Activated CD4-positive, alpha-beta T cell treated with anti-CD3 and anti-CD28 coated beads, Interleukin-2, amount 10 ng/mL, durations not matched to agents 24 days and 14 days (primary cell): ENCODE measurements around the gene ZNF48. TPM values are rescaled to one million over a fixed set of nuclear protein-coding genes. Genes with fewer than 3 reads are reported as not detected.
"Not testable (repeated sequence)": the region's sequence is repeated elsewhere in the genome, so short reads cannot be mapped to it uniquely, and the experiment has no call there.

Source experiments
- DNase-seq: peaks from one replicate; pipeline ENCODE4 v3.0.0; 2022
- H3K27ac Mint-ChIP-seq: one replicate; pipeline ENCODE4 v1.8.0; 2022; ENCODE audit warnings: mild to moderate bottlenecking, mixed read lengths
- H3K27me3 Mint-ChIP-seq: one replicate; pipeline ENCODE4 v1.8.0; 2022; ENCODE audit warnings: mixed read lengths
- H3K36me3 Mint-ChIP-seq: one replicate; pipeline ENCODE4 v1.8.0; 2022; ENCODE audit warnings: low read depth, mild to moderate bottlenecking, mixed read lengths
- H3K4me1 Mint-ChIP-seq: one replicate; pipeline ENCODE4 v1.8.0; 2021; ENCODE audit warnings: mixed read lengths
- H3K4me3 Mint-ChIP-seq: one replicate; pipeline ENCODE4 v1.8.0; 2022; ENCODE audit warnings: mild to moderate bottlenecking, moderate library complexity, mixed read lengths
- H3K9me3 Mint-ChIP-seq: one replicate; pipeline ENCODE4 v1.8.0; 2021; ENCODE audit warnings: mixed read lengths
- intact Hi-C: fragments of 100-400 bp; cut with micrococcal nuclease; formaldehyde crosslinking; loops from one replicate; pipeline ENCODE4 v1.15.1; 2023
- total RNA-seq: library from RNA; stranded (reverse); gene quantifications from 2 replicates; pipeline ENCODE4 v1.2.3, GENCODE V29; 2022

ZNF48 gene
- total RNA-seq, 1 donor from 2014 or later: 16.5 TPM

- H3K9me3 Mint-ChIP-seq, DNase-seq, intact Hi-C loops, H3K27me3 Mint-ChIP-seq: not testable (repeated sequence)
- Mint-ChIP-seq H3K4me3 (peak overlapping the region; percentile 96), H3K27ac (peak overlapping the region; percentile 49), H3K4me1 (peaks cover 37% of the 10 kb centered on the region), H3K36me3 (peaks cover 21% of the 10 kb centered on the region)
Observed at GRCh38 chr16:30396627-30397026, 1.4 kb downstream of the ZNF48 start.

GRCh38 chr16:30397056-30397455 lies 1.8 kb downstream of the ZNF48 start:
- DNase-seq: no peak
- peaks cover 38% of the 10 kb centered on the region for H3K4me1 Mint-ChIP-seq
- intact Hi-C loops: no loop called here
- H3K9me3 Mint-ChIP-seq: no peaks in the 10 kb centered on the region
- no peaks in the 10 kb centered on the region for H3K27me3 Mint-ChIP-seq
- H3K4me3 Mint-ChIP-seq: peak overlapping the region; percentile 96
- H3K36me3 Mint-ChIP-seq: peaks cover 21% of the 10 kb centered on the region
- peak overlapping the region; percentile 49 for H3K27ac Mint-ChIP-seq

GRCh38 chr16:30397776-30398660 lies 2.8 kb downstream of the ZNF48 start:
- H3K27me3 Mint-ChIP-seq: peaks cover under 1% of the 10 kb centered on the region
- DNase-seq: no peak
- H3K4me1 Mint-ChIP-seq: peaks cover 38% of the 10 kb centered on the region
- intact Hi-C loops: no loop called here
- H3K4me3 Mint-ChIP-seq: no peak overlapping the region
- no peak overlapping the region for H3K27ac Mint-ChIP-seq
- H3K36me3 Mint-ChIP-seq: peaks cover 21% of the 10 kb centered on the region
- no peaks in the 10 kb centered on the region for H3K9me3 Mint-ChIP-seq

GRCh38 chr16:30398661-30399434 lies 3.6 kb downstream of the ZNF48 start:
- Mint-ChIP-seq H3K36me3 (peaks cover 21% of the 10 kb centered on the region), H3K9me3 (no peaks in the 10 kb centered on the region), H3K4me3 (peak overlapping the region; percentile 52), H3K4me1 (peaks cover 38% of the 10 kb centered on the region), H3K27ac (peak overlapping the region; percentile 53), H3K27me3 (peaks cover 4% of the 10 kb centered on the region)
- DNase-seq: no peak
- intact Hi-C loops: no loop called here

- intact Hi-C loops: loop anchor here (1.0 kb wide), 3 partner anchors 10 to 29 kb away; partner anchors contain the start of gene TBC1D10B
- Mint-ChIP-seq H3K36me3 (peaks cover 21% of the 10 kb centered on the region), H3K27ac (peak overlapping the region; percentile 96), H3K27me3 (peaks cover 4% of the 10 kb centered on the region), H3K4me1 (peaks cover 34% of the 10 kb centered on the region), H3K9me3 (no peaks in the 10 kb centered on the region), H3K4me3 (peak overlapping the region; percentile 85)
- DNase-seq: no peak
Observed at GRCh38 chr16:30399435-30400186, 4.4 kb downstream of the ZNF48 start.

GRCh38 chr16:30401768-30402425 lies 6.7 kb downstream of the ZNF48 start:
- Mint-ChIP-seq H3K4me1 (peaks cover 28% of the 10 kb centered on the region), H3K9me3 (no peaks in the 10 kb centered on the region), H3K27me3 (peaks cover 6% of the 10 kb centered on the region), H3K36me3 (peaks cover 19% of the 10 kb centered on the region), H3K27ac (peak overlapping the region; percentile 23), H3K4me3 (peak overlapping the region; percentile 85)
- intact Hi-C loops: no loop called here
- no peak for DNase-seq

- Mint-ChIP-seq H3K4me1 (peaks cover 25% of the 10 kb centered on the region), H3K27me3 (peaks cover 6% of the 10 kb centered on the region), H3K9me3 (no peaks in the 10 kb centered on the region), H3K36me3 (peaks cover 14% of the 10 kb centered on the region), H3K4me3 (peak overlapping the region; percentile 94), H3K27ac (peak overlapping the region; percentile 99)
- intact Hi-C loops: loop anchor here (1.0 to 5.0 kb wide), 5 partner anchors 11 to 69 kb away; partner anchors contain the start of genes TBC1D10B and ZNF48
- DNase-seq: no peak
Observed at GRCh38 chr16:30406795-30407101, 11.5 kb downstream of the ZNF48 start.

GRCh38 chr16:30407102-30407803 lies 12.0 kb downstream of the ZNF48 start, which contains the start of gene ZNF771:
Gene ZNF771 (plus strand): TSS chr16:30407606. CDS start chr16:30408054, 448 bp downstream.
- Mint-ChIP-seq H3K4me1 (peaks cover 29% of the 10 kb centered on the region), H3K27ac (peak within 1 kb of the TSS; percentile 99), H3K4me3 (peak within 1 kb of the TSS; percentile 94), H3K9me3 (no peaks in the 10 kb centered on the region), H3K36me3 (peaks cover 18% of the 10 kb centered on the region), H3K27me3 (peaks cover 6% of the 10 kb centered on the region)
- intact Hi-C loops: loop anchor here (1.0 to 5.0 kb wide), 5 partner anchors 10 to 70 kb away; partner anchors contain the start of genes TBC1D10B and ZNF48
- DNase-seq: peak; percentile 97

- Mint-ChIP-seq H3K27me3 (peaks cover 5% of the 10 kb centered on the region), H3K36me3 (peaks cover 21% of the 10 kb centered on the region), H3K27ac (peak overlapping the region; percentile 91), H3K9me3 (no peaks in the 10 kb centered on the region), H3K4me1 (peaks cover 29% of the 10 kb centered on the region), H3K4me3 (peak overlapping the region; percentile 94)
- intact Hi-C loops: loop anchor here (1.0 to 5.0 kb wide), 6 partner anchors 9 to 71 kb away; partner anchors contain the start of genes SEPTIN1, TBC1D10B and ZNF48
- peak; percentile 62 for DNase-seq
Observed at GRCh38 chr16:30407804-30408534, 12.7 kb downstream of the ZNF48 start.

GRCh38 chr16:30409125-30410060 lies 14.2 kb downstream of the ZNF48 start:
- Mint-ChIP-seq H3K36me3 (peaks cover 26% of the 10 kb centered on the region), H3K27ac (peak overlapping the region; percentile 34), H3K27me3 (peaks cover 2% of the 10 kb centered on the region), H3K9me3 (no peaks in the 10 kb centered on the region), H3K4me1 (peaks cover 31% of the 10 kb centered on the region), H3K4me3 (peak overlapping the region; percentile 94)
- DNase-seq: peak; percentile 98
- intact Hi-C loops: loop anchor here (1.0 to 5.0 kb wide), 3 partner anchors 9 to 72 kb away; partner anchors contain the start of gene SEPTIN1

GRCh38 chr16:30413112-30413806 lies 18.0 kb downstream of the ZNF48 start:
- H3K9me3 Mint-ChIP-seq: no peaks in the 10 kb centered on the region
- H3K36me3 Mint-ChIP-seq: peaks cover 36% of the 10 kb centered on the region
- no peak overlapping the region for H3K27ac Mint-ChIP-seq
- H3K27me3 Mint-ChIP-seq: no peaks in the 10 kb centered on the region
- intact Hi-C loops: no loop called here
- no peak overlapping the region for H3K4me3 Mint-ChIP-seq
- peaks cover 38% of the 10 kb centered on the region for H3K4me1 Mint-ChIP-seq
- no peak for DNase-seq
